IPS-20b (cell line): ENCODE measurements around the gene BHLHE23.

Experiments
- H3K27ac ChIP-seq: one replicate; pipeline ENCODE4 v1.5.1; 2013; ENCODE audit warnings: low read length
- H3K27me3 ChIP-seq: 2 replicates; pipeline ENCODE4 v1.6.1; 2013; ENCODE audit warnings: mild to moderate bottlenecking, low read length, inconsistent platforms; ENCODE audit not compliant: insufficient read depth
- H3K36me3 ChIP-seq: 2 replicates; pipeline ENCODE4 v1.6.1; 2013; ENCODE audit warnings: low read depth, mild to moderate bottlenecking, inconsistent platforms, low read length, moderate library complexity; ENCODE audit not compliant: insufficient read depth
- H3K4me1 ChIP-seq: 2 replicates; pipeline ENCODE4 v1.6.1; 2013; ENCODE audit warnings: mild to moderate bottlenecking, control low read depth, inconsistent platforms, low read length, moderate library complexity; ENCODE audit not compliant: insufficient read depth
- H3K4me3 ChIP-seq: 2 replicates; pipeline ENCODE4 v1.5.1; 2013; ENCODE audit warnings: mild to moderate bottlenecking, low read length, inconsistent platforms
- H3K9ac ChIP-seq: 2 replicates; pipeline ENCODE4 v1.6.1; 2013; ENCODE audit warnings: low read depth, mild to moderate bottlenecking, inconsistent platforms, low read length, moderate library complexity
- H3K9me3 ChIP-seq: 2 replicates; pipeline ENCODE4 v1.6.1; 2013; ENCODE audit warnings: mild to moderate bottlenecking, low read depth, low read length, inconsistent platforms; ENCODE audit not compliant: insufficient read depth

The BHLHE23 gene

DNA sequence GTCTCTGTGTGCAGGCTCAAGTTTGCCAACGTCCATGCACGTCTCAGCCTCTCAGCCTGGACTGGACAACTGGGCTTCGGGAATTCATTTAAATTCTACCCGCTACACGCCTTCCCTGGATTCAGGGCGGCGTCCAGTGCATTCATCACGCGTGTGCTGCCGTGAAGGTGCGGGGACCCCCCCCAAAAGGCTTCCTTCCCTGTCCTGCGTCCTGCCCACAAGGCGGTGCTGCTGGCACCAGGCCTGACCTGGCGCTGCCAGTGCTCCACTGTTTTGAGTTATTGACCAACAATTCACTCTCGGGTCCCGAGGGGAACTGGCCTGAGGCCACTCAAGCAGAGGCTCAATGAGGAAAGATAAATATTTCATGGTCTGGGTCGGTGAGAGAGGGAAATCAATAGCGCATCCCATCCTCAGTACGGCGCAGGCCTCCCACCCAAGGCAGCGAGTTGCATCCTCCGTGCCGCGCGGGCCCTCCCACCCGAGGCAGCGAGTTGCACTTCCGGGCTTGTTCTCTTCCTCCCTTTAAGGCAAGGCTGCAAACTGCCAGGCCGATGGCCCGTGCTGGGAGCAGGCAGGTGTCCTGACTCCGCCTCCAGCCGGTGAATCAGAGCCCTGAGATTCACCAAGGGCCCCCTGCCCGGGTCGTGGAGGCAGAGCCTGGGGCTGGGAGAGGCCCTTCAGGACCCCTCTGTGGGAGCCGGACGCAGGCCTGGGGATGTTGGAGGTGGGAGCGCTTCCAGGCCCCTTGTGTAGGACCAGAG lies 22.8 kb upstream of the BHLHE23 start:
- H3K9ac ChIP-seq, result no peak overlapping the region
- H3K4me1 ChIP-seq, result peaks cover 26% of the 10 kb centered on the region; the same call in 1 of the 2 replicates
- H3K27me3 ChIP-seq, result peaks cover 76% of the 10 kb centered on the region
- no peak overlapping the region for H3K4me3 ChIP-seq
- no peaks in the 10 kb centered on the region for H3K36me3 ChIP-seq
- no peak overlapping the region for H3K27ac ChIP-seq
- H3K9me3 ChIP-seq, result no peaks in the 10 kb centered on the region

- no peaks in the 10 kb centered on the region for H3K36me3 ChIP-seq
- H3K27me3 ChIP-seq, result peaks cover 71% of the 10 kb centered on the region
- H3K9me3 ChIP-seq, result no peaks in the 10 kb centered on the region
- no peak overlapping the region for H3K27ac ChIP-seq
- peak overlapping the region; percentile 63; the same call in 1 of the 2 replicates for H3K4me3 ChIP-seq
- H3K4me1 ChIP-seq, result peaks cover 18% of the 10 kb centered on the region; the same call in 1 of the 2 replicates
- H3K9ac ChIP-seq, result peak overlapping the region; percentile 63; the same call in 1 of the 2 replicates
These were observed 21.7 kb upstream of the BHLHE23 start for GRCh38 chr20:63028461-63028921.

GRCh38 chr20:63027922-63028389 lies 21.2 kb upstream of the BHLHE23 start:
- no peaks in the 10 kb centered on the region for H3K9me3 ChIP-seq
- H3K27ac ChIP-seq, result no peak overlapping the region
- H3K4me3 ChIP-seq, result peak overlapping the region; percentile 63
- H3K9ac ChIP-seq, result peak overlapping the region; percentile 63; the same call in 1 of the 2 replicates
- H3K36me3 ChIP-seq, result no peaks in the 10 kb centered on the region
- H3K27me3 ChIP-seq, result peaks cover 69% of the 10 kb centered on the region
- peaks cover 15% of the 10 kb centered on the region; the same call in 1 of the 2 replicates for H3K4me1 ChIP-seq

DNA sequence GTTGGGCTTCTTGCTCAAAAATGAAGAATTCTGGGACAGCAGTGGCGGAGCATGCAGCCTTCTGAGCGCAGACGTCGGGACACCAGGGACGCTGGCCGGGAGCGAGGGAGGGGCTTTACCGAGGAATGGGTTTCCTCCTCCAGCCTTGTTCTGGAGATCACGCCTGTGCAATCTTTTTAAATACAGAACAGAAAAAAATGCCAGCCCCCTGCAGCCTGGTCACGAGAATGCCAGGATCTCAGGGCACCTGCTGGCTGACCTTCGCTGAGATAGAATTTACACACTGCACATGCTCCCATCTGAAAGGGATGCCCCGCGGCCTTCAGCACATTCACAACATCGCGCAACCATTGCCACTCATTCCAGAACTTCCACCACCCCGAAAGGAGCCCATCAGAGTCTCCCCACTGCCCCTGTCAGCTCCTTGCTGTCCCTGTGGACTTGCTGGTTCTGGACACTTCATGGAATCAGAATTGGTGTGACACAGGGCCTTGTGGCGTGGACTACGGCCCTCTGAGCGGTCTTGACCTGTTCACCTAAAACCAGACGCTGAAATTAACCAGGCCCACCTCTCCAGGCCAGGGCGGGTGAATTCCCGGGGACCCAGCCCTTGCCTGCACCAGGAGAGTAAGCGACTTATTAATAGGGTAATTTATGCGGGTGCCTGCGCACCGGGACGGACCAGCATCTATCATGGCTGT lies 20.6 kb upstream of the BHLHE23 start:
- no peaks in the 10 kb centered on the region for H3K9me3 ChIP-seq
- H3K4me1 ChIP-seq, result peaks cover 9% of the 10 kb centered on the region; the same call in 1 of the 2 replicates
- peaks cover 67% of the 10 kb centered on the region for H3K27me3 ChIP-seq
- H3K4me3 ChIP-seq, result peak overlapping the region; percentile 25; the same call in 1 of the 2 replicates
- no peak overlapping the region for H3K9ac ChIP-seq
- no peaks in the 10 kb centered on the region for H3K36me3 ChIP-seq
- no peak overlapping the region for H3K27ac ChIP-seq

- H3K27me3 ChIP-seq, result peaks cover 60% of the 10 kb centered on the region
- no peak overlapping the region for H3K4me3 ChIP-seq
- peaks cover 8% of the 10 kb centered on the region; the same call in 1 of the 2 replicates for H3K4me1 ChIP-seq
- H3K27ac ChIP-seq, result no peak overlapping the region
- no peaks in the 10 kb centered on the region for H3K36me3 ChIP-seq
- H3K9ac ChIP-seq, result no peak overlapping the region
- no peaks in the 10 kb centered on the region for H3K9me3 ChIP-seq
These were observed 19.9 kb upstream of the BHLHE23 start for GRCh38 chr20:63026582-63027165.

DNA sequence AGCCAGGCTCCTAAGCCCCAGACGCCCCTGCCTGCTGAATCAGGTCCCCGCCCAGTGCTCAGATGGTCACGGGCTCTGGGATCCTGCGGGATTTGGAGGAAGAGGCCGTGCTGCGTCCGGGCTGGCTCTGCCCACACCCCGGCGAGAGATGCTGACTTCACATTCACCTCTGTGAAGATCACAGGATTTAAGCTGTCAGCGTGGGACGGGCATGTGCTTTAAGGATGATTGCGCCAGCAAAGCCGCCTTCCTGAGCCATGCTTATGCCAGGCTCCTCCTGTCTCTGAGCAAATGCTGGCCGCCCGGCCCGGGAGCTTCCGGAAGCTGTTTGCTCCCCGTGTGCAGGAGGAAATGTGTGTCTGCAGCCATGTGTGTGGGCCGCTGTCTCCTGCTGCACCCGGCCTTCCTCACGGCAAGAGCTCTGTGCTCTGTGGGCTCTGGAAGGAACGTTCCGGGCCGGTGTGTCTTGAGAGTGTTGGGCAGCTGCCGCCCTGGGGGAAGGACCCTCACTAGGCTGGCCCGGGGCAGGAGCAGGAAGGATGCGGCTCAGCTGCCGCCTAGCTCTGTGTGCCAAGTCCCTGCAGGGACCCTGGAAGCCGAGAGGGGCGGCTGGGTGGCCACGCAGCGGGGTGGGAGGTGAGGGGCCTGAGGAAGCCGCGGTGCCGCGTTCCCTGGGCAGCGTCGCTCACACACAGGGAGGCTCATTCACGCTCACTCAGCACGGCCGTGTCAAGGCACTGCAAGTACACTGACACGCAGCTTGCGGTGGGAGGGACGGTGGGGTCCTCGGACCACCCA lies 19.0 kb upstream of the BHLHE23 start:
- Histone ChIP-seq H3K9me3 (no peaks in the 10 kb centered on the region), H3K27ac (no peak overlapping the region), H3K27me3 (peaks cover 57% of the 10 kb centered on the region), H3K4me3 (no peak overlapping the region), H3K9ac (no peak overlapping the region), H3K4me1 (peaks cover 8% of the 10 kb centered on the region; the same call in 1 of the 2 replicates), H3K36me3 (no peaks in the 10 kb centered on the region)

GRCh38 chr20:63024573-63025392 lies 18.0 kb upstream of the BHLHE23 start:
- peaks cover 8% of the 10 kb centered on the region; the same call in 1 of the 2 replicates for H3K4me1 ChIP-seq
- H3K27ac ChIP-seq, result no peak overlapping the region
- H3K4me3 ChIP-seq, result no peak overlapping the region
- H3K27me3 ChIP-seq, result peaks cover 49% of the 10 kb centered on the region
- no peak overlapping the region for H3K9ac ChIP-seq
- H3K36me3 ChIP-seq, result no peaks in the 10 kb centered on the region
- H3K9me3 ChIP-seq, result peaks cover 4% of the 10 kb centered on the region; the same call in 1 of the 2 replicates

- H3K36me3 ChIP-seq, result no peaks in the 10 kb centered on the region
- H3K9me3 ChIP-seq, result peaks cover 4% of the 10 kb centered on the region; the same call in 1 of the 2 replicates
- H3K4me1 ChIP-seq, result peaks cover 8% of the 10 kb centered on the region; the same call in 1 of the 2 replicates
- H3K27me3 ChIP-seq, result peaks cover 43% of the 10 kb centered on the region
- H3K27ac ChIP-seq, result no peak overlapping the region
- H3K9ac ChIP-seq, result no peak overlapping the region
- H3K4me3 ChIP-seq, result no peak overlapping the region
These were observed 17.3 kb upstream of the BHLHE23 start for GRCh38 chr20:63023936-63024571.

- no peaks in the 10 kb centered on the region for H3K36me3 ChIP-seq
- no peak overlapping the region for H3K27ac ChIP-seq
- peaks cover 4% of the 10 kb centered on the region; the same call in 1 of the 2 replicates for H3K9me3 ChIP-seq
- peaks cover 42% of the 10 kb centered on the region for H3K27me3 ChIP-seq
- H3K9ac ChIP-seq, result no peak overlapping the region
- H3K4me3 ChIP-seq, result no peak overlapping the region
- H3K4me1 ChIP-seq, result peaks cover 5% of the 10 kb centered on the region; the same call in 1 of the 2 replicates
These were observed 16.5 kb upstream of the BHLHE23 start for GRCh38 chr20:63023071-63023935.
